Stimulated activated naive CD8-positive, alpha-beta T cell treated with anti-CD3 and anti-CD28 coated beads, Interleukin-15, Interleukin-2, amounts not matched to agents 100 U/mL and 50 U/mL, for 24 hours (primary cell): ENCODE results near the gene UGT2B11.
"Not testable (repeated sequence)": the region's sequence is repeated elsewhere in the genome, so short reads cannot be mapped to it uniquely, and the experiment has no call there.

ENCODE experiments used
- ATAC-seq: fragments of 150-1000 bp; cut with Tn5 transposase; one replicate; pipeline ENCODE4 v1.10.0; 2021
- DNase-seq: peaks from one replicate; pipeline ENCODE4 v3.0.0; 2021

Gene UGT2B11

GRCh38 chr4:69169171-69169570 is 45.4 kb downstream of the UGT2B11 start:
- DNase-seq, ATAC-seq: not testable (repeated sequence)

- DNase-seq (no peak), ATAC-seq (no peak)
These were observed 47.2 kb downstream of the UGT2B11 start for GRCh38 chr4:69167300-69167699.

- not testable (repeated sequence) for ATAC-seq, DNase-seq
These were observed 48.2 kb downstream of the UGT2B11 start for GRCh38 chr4:69166376-69166775.

- ATAC-seq, DNase-seq: not testable (repeated sequence)
These were observed 48.8 kb downstream of the UGT2B11 start for GRCh38 chr4:69165707-69166106.

GRCh38 chr4:69156913-69157312 is 57.6 kb downstream of the UGT2B11 start:
- no peak for DNase-seq

GRCh38 chr4:69154021-69154420 is 60.5 kb downstream of the UGT2B11 start:
- ATAC-seq = no peak
- DNase-seq = no peak

More at GRCh38 chr4:69156913-69157312, 57.6 kb downstream of the UGT2B11 start:
- no peak for ATAC-seq
